Lung (tissue), 12 donors: Measurements from ENCODE around the gene CHSY3. TPM values are rescaled to one million over a fixed set of nuclear protein-coding genes. Genes with fewer than 3 reads are reported as not detected.

Experiments used
- ATAC-seq: fragments of 200-7000 bp; cut with Tn5 transposase; one replicate; pipeline ENCODE4 v1.9.1; 2020; ENCODE audit warnings: moderate number of reproducible peaks; ENCODE audit not compliant: insufficient read depth, low FRiP score
- DNase-seq, 3 donors: peaks; one replicate each; pipeline ENCODE4 v3.0.0-alpha.2; 2013 to 2017
- H3K27ac ChIP-seq, 2 donors: one replicate each; pipeline ENCODE4 v1.5.1; 2013; ENCODE audit warnings: mild to moderate bottlenecking in 2 of 2, moderate library complexity in 2 of 2, control low read depth in 1 of 2, inconsistent platforms in 1 of 2, low read depth in 1 of 2, low read length in 1 of 2
- H3K27me3 ChIP-seq, 3 donors: one replicate each; pipeline ENCODE4 v1.5.1; 2013; ENCODE audit warnings: low read length in 2 of 3; ENCODE audit not compliant: control insufficient read depth in 3 of 3, insufficient read depth in 3 of 3
- H3K36me3 ChIP-seq, 4 donors: one replicate each; pipeline ENCODE4 v1.5.1; 2013; ENCODE audit warnings: low read length in 4 of 4, mild to moderate bottlenecking in 1 of 4, moderate library complexity in 1 of 4; ENCODE audit not compliant: control insufficient read depth in 4 of 4, insufficient read depth in 4 of 4
- H3K4me1 ChIP-seq, 5 donors: one replicate each; pipeline ENCODE4 v1.5.1; 2013; ENCODE audit warnings: low read length in 5 of 5, mild to moderate bottlenecking in 2 of 5, moderate library complexity in 1 of 5; ENCODE audit not compliant: control insufficient read depth in 5 of 5, insufficient read depth in 5 of 5
- H3K4me3 ChIP-seq: one replicate; pipeline ENCODE4 v1.5.1; 2013; ENCODE audit warnings: mild to moderate bottlenecking, control low read depth, moderate library complexity
- H3K9ac ChIP-seq, 2 donors: one replicate each; pipeline ENCODE4 v1.5.1; 2013; ENCODE audit warnings: low read length in 2 of 2, control low read depth in 1 of 2; ENCODE audit not compliant: insufficient read depth in 1 of 2
- H3K9me3 ChIP-seq, 4 donors: one replicate each; pipeline ENCODE4 v1.5.1; 2013; ENCODE audit warnings: low read length in 3 of 4, mild to moderate bottlenecking in 1 of 4, moderate library complexity in 1 of 4; ENCODE audit not compliant: control insufficient read depth in 4 of 4, insufficient read depth in 3 of 4
- CTCF ChIP-seq: IDR thresholded peaks from 2 replicates; pipeline ENCODE4 v1.5.1; 2012; ENCODE audit warnings: mild to moderate bottlenecking; ENCODE audit errors: control extremely low read depth, extremely low read depth
- WGBS, 2 donors: extraction: QIAGEN DNeasy Blood & Tissue Kit; methylation state at CpG; one replicate each; pipeline ENCODE4 v1.1.7; 2013; 5-methylcytosine and 5-hydroxymethylcytosine counted together
- polyA plus RNA-seq, 2 donors: library from polyadenylated mRNA; stranded (reverse); fragments of 200-250 nt; gene quantifications; one replicate each; pipeline ENCODE4 v1.2.1, GENCODE V29; 2013
- total RNA-seq, 2 donors: library from RNA; depleted of rRNA in 1 of 2; stranded (reverse); fragments of >200 nt in 1 of 2; gene quantifications; one replicate each; pipeline ENCODE4 v1.2.1, GENCODE V29; 2014 to 2021
- donor health status: control.
- donor health status: control.
- donor health status: Bipolar disorder and iron deficiency.
- donor health status: healthy.
- donor health status: DM: yes; HTN: yes; CAD: no.

The CHSY3 gene
- total and polyA plus RNA-seq, 4 donors: 0.41 to 6.7 (median 3.0) TPM

- no peak for DNase-seq
- no peak for TF ChIP-seq CTCF
- ATAC-seq: no peak
- Histone ChIP-seq H3K36me3 (peaks cover 0 to 4% (median 2%) of the 10 kb centered on the region in 4 donors), H3K4me3 (no peak overlapping the region), H3K27ac (no peak overlapping the region), H3K9ac (no peak overlapping the region), H3K4me1 (peaks cover 0 to 2% (median 0%) of the 10 kb centered on the region in 5 donors), H3K9me3 (no peaks in the 10 kb centered on the region), H3K27me3 (no peaks in the 10 kb centered on the region)
- WGBS, 2 donors: 75 to 76% methylated on average over 1 of the region's 1 CpG
Observed at GRCh38 chr5:129912601-129913255, 8.5 kb downstream of the CHSY3 start.

- H3K4me3 ChIP-seq: no peak overlapping the region
- H3K9ac ChIP-seq: no peak overlapping the region
- H3K36me3 ChIP-seq: peaks cover 0 to 6% (median 0%) of the 10 kb centered on the region in 4 donors
- no peak for ATAC-seq
- no peaks in the 10 kb centered on the region for H3K27me3 ChIP-seq
- no peak overlapping the region for H3K27ac ChIP-seq
- WGBS, 2 donors: 81 to 85% methylated on average over 2 of the region's 2 CpGs
- no peaks in the 10 kb centered on the region for H3K4me1 ChIP-seq
- H3K9me3 ChIP-seq: no peaks in the 10 kb centered on the region
- no peak for TF ChIP-seq CTCF
- DNase-seq: no peak
Observed at GRCh38 chr5:129915415-129915814, 11.2 kb downstream of the CHSY3 start.

- ATAC-seq: no peak
- Histone ChIP-seq H3K4me3 (no peak overlapping the region), H3K9ac (no peak overlapping the region), H3K27ac (no peak overlapping the region), H3K9me3 (no peaks in the 10 kb centered on the region), H3K36me3 (peaks cover 0 to 6% (median 0%) of the 10 kb centered on the region in 4 donors), H3K4me1 (no peaks in the 10 kb centered on the region), H3K27me3 (no peaks in the 10 kb centered on the region)
- DNase-seq: no peak
- no peak for TF ChIP-seq CTCF
- 58 to 59% methylated on average over 1 of the region's 1 CpG for WGBS, 2 donors
Observed at GRCh38 chr5:129917224-129917623, 13.0 kb downstream of the CHSY3 start.

- Histone ChIP-seq H3K4me1 (no peaks in the 10 kb centered on the region), H3K36me3 (peaks cover 0 to 2% (median 0%) of the 10 kb centered on the region in 4 donors), H3K4me3 (no peak overlapping the region), H3K27ac (no peak overlapping the region), H3K27me3 (no peaks in the 10 kb centered on the region), H3K9me3 (no peaks in the 10 kb centered on the region), H3K9ac (no peak overlapping the region)
- 90 to 94% methylated on average over 4 of the region's 4 CpGs for WGBS, 2 donors
- no peak for TF ChIP-seq CTCF
- DNase-seq (no peak), ATAC-seq (no peak)
Observed at GRCh38 chr5:129921204-129921603, 16.9 kb downstream of the CHSY3 start.
